ENCODE measurements around the gene UBE2F.
"Not testable (repeated sequence)": the region's sequence is repeated elsewhere in the genome, so short reads cannot be mapped to it uniquely, and the experiment has no call there.

The UBE2F gene

GRCh38 chr2:238015705-238016104 is 48.9 kb downstream of the UBE2F start:
- no peak for DNase-seq (ENCODE audit: low read depth in 3 of 3, low spot score in 1 of 3)

- no peak for DNase-seq (ENCODE audit: low read depth in 3 of 3, low spot score in 1 of 3)
These were observed 49.7 kb downstream of the UBE2F start for GRCh38 chr2:238016526-238016925.

- no peak for DNase-seq (ENCODE audit: low read depth in 3 of 3, low spot score in 1 of 3)
These were observed 53.1 kb downstream of the UBE2F start for GRCh38 chr2:238019962-238020361.

- no peak for DNase-seq (ENCODE audit: low read depth in 3 of 3, low spot score in 1 of 3)
These were observed 54.0 kb downstream of the UBE2F start for GRCh38 chr2:238020816-238021215.

- no peak for DNase-seq (ENCODE audit: low read depth in 3 of 3, low spot score in 1 of 3)
These were observed 54.5 kb downstream of the UBE2F start for GRCh38 chr2:238021327-238021726.

GRCh38 chr2:238022594-238023157 is 55.9 kb downstream of the UBE2F start:
- DNase-seq (ENCODE audit: low read depth in 3 of 3, low spot score in 1 of 3): no peak

GRCh38 chr2:238023608-238024007 is 56.8 kb downstream of the UBE2F start:
- DNase-seq (ENCODE audit: low read depth in 3 of 3, low spot score in 1 of 3): no peak

GRCh38 chr2:238024986-238025385 is 58.2 kb downstream of the UBE2F start:
- DNase-seq (ENCODE audit: low read depth in 3 of 3, low spot score in 1 of 3): no peak

GRCh38 chr2:238025741-238026360 is 59.0 kb downstream of the UBE2F start:
- no peak for DNase-seq (ENCODE audit: low read depth in 3 of 3, low spot score in 1 of 3)

GRCh38 chr2:238027058-238027457 is 60.2 kb downstream of the UBE2F start:
- DNase-seq (ENCODE audit: low read depth in 3 of 3, low spot score in 1 of 3): no peak

GRCh38 chr2:238027591-238028415 is 61.0 kb downstream of the UBE2F start:
- DNase-seq (ENCODE audit: low read depth in 3 of 3, low spot score in 1 of 3): no peak

GRCh38 chr2:238029853-238030252 is 63.0 kb downstream of the UBE2F start:
- no peak for DNase-seq (ENCODE audit: low read depth in 3 of 3, low spot score in 1 of 3)

GRCh38 chr2:238030422-238031155 is 63.8 kb downstream of the UBE2F start:
- no peak for DNase-seq (ENCODE audit: low read depth in 3 of 3, low spot score in 1 of 3)

GRCh38 chr2:238031751-238032150 is 64.9 kb downstream of the UBE2F start:
- no peak for DNase-seq (ENCODE audit: low read depth in 3 of 3, low spot score in 1 of 3)

GRCh38 chr2:238032755-238033337 is 66.0 kb downstream of the UBE2F start:
- no peak for DNase-seq (ENCODE audit: low read depth in 3 of 3, low spot score in 1 of 3)

- DNase-seq (ENCODE audit: low read depth in 3 of 3, low spot score in 1 of 3): not testable (repeated sequence)
These were observed 67.2 kb downstream of the UBE2F start for GRCh38 chr2:238033991-238034390.

- no peak for DNase-seq (ENCODE audit: low read depth in 3 of 3, low spot score in 1 of 3)
These were observed 71.4 kb downstream of the UBE2F start for GRCh38 chr2:238038203-238038602.

GRCh38 chr2:238039151-238039550 is 72.3 kb downstream of the UBE2F start:
- no peak for DNase-seq (ENCODE audit: low read depth in 3 of 3, low spot score in 1 of 3)

GRCh38 chr2:238039985-238040384 is 73.2 kb downstream of the UBE2F start:
- no peak for DNase-seq (ENCODE audit: low read depth in 3 of 3, low spot score in 1 of 3)

GRCh38 chr2:238040918-238041317 is 74.1 kb downstream of the UBE2F start:
- no peak for DNase-seq (ENCODE audit: low read depth in 3 of 3, low spot score in 1 of 3)

- no peak for DNase-seq (ENCODE audit: low read depth in 3 of 3, low spot score in 1 of 3)
These were observed 75.3 kb downstream of the UBE2F start for GRCh38 chr2:238042090-238042489.

Data from stimulated activated CD4-positive, alpha-beta T cell treated with anti-CD3 and anti-CD28 coated beads, TNF-alpha, amount 100 ng/mL, for 1 hour (primary cell).